AG09319 (cell line): Measurements from ENCODE around the gene AUTS2.

ENCODE experiments used
- DNase-seq: peaks from one replicate; pipeline ENCODE4 v3.0.0-alpha.2; 2010; ENCODE audit warnings: low read depth; ENCODE audit errors: extremely low read depth
- CTCF ChIP-seq: IDR thresholded peaks from 2 replicates; pipeline ENCODE4 v1.5.1; 2011; ENCODE audit warnings: low read depth, mild to moderate bottlenecking, inconsistent platforms, low read length, moderate library complexity

The AUTS2 gene

GRCh38 chr7:69819333-69819705 lies 221.0 kb downstream of the AUTS2 start:
- no peak for DNase-seq
- no peak for TF ChIP-seq CTCF

GRCh38 chr7:69820479-69821192 lies 222.4 kb downstream of the AUTS2 start:
- no peak for TF ChIP-seq CTCF
- DNase-seq, result no peak

- no peak for TF ChIP-seq CTCF
- DNase-seq, result no peak
These were observed 224.1 kb downstream of the AUTS2 start for GRCh38 chr7:69822386-69822785.

- TF ChIP-seq CTCF, result no peak
These were observed 225.0 kb downstream of the AUTS2 start for GRCh38 chr7:69823151-69823744.

GRCh38 chr7:69825113-69825972 lies 227.1 kb downstream of the AUTS2 start:
- peak; percentile 20 for TF ChIP-seq CTCF
- DNase-seq, result no peak

More at GRCh38 chr7:69823151-69823744, 225.0 kb downstream of the AUTS2 start:
- DNase-seq, result no peak

GRCh38 chr7:69826283-69826682 lies 228.0 kb downstream of the AUTS2 start:
- DNase-seq, result no peak

More at GRCh38 chr7:69826283-69826682, 228.0 kb downstream of the AUTS2 start:
- TF ChIP-seq CTCF, result no peak
